ENCODE data around the gene HIVEP3.

The HIVEP3 gene

GRCh38 chr1:41784531-41785274 is 134.0 kb downstream of the HIVEP3 start (continued):
- TF ChIP-seq ZSCAN5A (tag by site-specific recombination; IDR thresholded peaks at IDR 0.05) = no peak

- POLR2A ChIA-PET = no interaction called here
- Histone ChIP-seq H3K27ac (ENCODE audit: extremely low read depth, low read depth, low read length) (no peak overlapping the region), H3K9me3 (ENCODE audit: control insufficient read depth, insufficient read depth, low read depth, low read length) (no peaks in the 10 kb centered on the region), H3K4me1 (ENCODE audit: control insufficient read depth, insufficient read depth, low read length) (peaks cover 9% of the 10 kb centered on the region), H3K4me3 (ENCODE audit: low read depth, low read length) (no peak overlapping the region), H3K36me3 (ENCODE audit: control insufficient read depth in 2 of 2, insufficient read depth in 1 of 2, low read length in 2 of 2) (no peaks in the 10 kb centered on the region)
- CTCF ChIA-PET = interaction anchor here (0.5 to 0.7 kb wide), 2 partner anchors 47 to 268 kb away, joined by 3 to 4 read pairs; no protein-coding TSS in a partner anchor
- TF ChIP-seq ZNF449 (tag by site-specific recombination; IDR thresholded peaks at IDR 0.05) (no peak), HOXC10 (CRISPR knock-in tag; IDR thresholded peaks at IDR 0.05) (no peak; the same call in 1 of the 2 replicates), ZNF416 (tag by site-specific recombination; IDR thresholded peaks at IDR 0.05) (no peak), ZNF76 (tag by site-specific recombination; IDR thresholded peaks at IDR 0.05; ENCODE audit: borderline replicate concordance, low read depth) (no peak), ZSCAN23 (tag by site-specific recombination; IDR thresholded peaks at IDR 0.05) (no peak), ZNF426 (tag by site-specific recombination; IDR thresholded peaks at IDR 0.05) (no peak), ZNF518A (tag by site-specific recombination; conservative IDR thresholded peaks at IDR 0.05; ENCODE audit: low read depth) (0 out of 2 replicates have a peak, but pooled peaks have one; percentile 34), ZNF768 (tag by site-specific recombination; IDR thresholded peaks at IDR 0.05) (no peak), ZNF302 (tag by site-specific recombination; IDR thresholded peaks at IDR 0.05; ENCODE audit: low read depth) (no peak), ZNF600 (tag by site-specific recombination; IDR thresholded peaks at IDR 0.05) (peak; percentile 89), ZNF571 (tag by site-specific recombination; IDR thresholded peaks at IDR 0.05) (no peak), ZNF488 (tag by site-specific recombination; IDR thresholded peaks at IDR 0.05) (peak; percentile 13; the same call in 1 of the 2 replicates), ZNF311 (tag by site-specific recombination; IDR thresholded peaks at IDR 0.05; ENCODE audit: borderline replicate concordance) (no peak), GLI2 (tag by site-specific recombination; IDR thresholded peaks at IDR 0.05; ENCODE audit: borderline replicate concordance, low read depth) (peak; percentile 61; the same call in 1 of the 2 replicates), ZNF530 (tag by site-specific recombination; IDR thresholded peaks at IDR 0.05; ENCODE audit: low read depth) (no peak), ZNF335 (tag by site-specific recombination; conservative IDR thresholded peaks at IDR 0.05) (peak; percentile 63), ZNF555 (tag by site-specific recombination; conservative IDR thresholded peaks at IDR 0.05) (no peak), ZNF155 (tag by site-specific recombination; IDR thresholded peaks at IDR 0.05) (no peak), GLIS2 (tag by site-specific recombination; IDR thresholded peaks at IDR 0.05) (peak; percentile 55), ZBTB21 (tag by site-specific recombination; IDR thresholded peaks at IDR 0.05) (peak; percentile 64)
Measured at GRCh38 chr1:41783189-41783639, 135.5 kb downstream of the HIVEP3 start.

Measured in HEK293 (cell line).